Activated CD4-positive, alpha-beta T cell treated with anti-CD3 and anti-CD28 coated beads for 36 hours (primary cell): ENCODE measurements around the gene KRT79. TPM values are rescaled to one million over a fixed set of nuclear protein-coding genes. Genes with fewer than 3 reads are reported as not detected.
"Not testable (repeated sequence)": the region's sequence is repeated elsewhere in the genome, so short reads cannot be mapped to it uniquely, and the experiment has no call there.

Experiments used
- ATAC-seq: fragments of 200-7000 bp; cut with Tn5 transposase; one replicate; pipeline ENCODE4 v1.10.0; 2021; ENCODE audit warnings: mild to moderate bottlenecking, moderate library complexity
- CTCF ChIA-PET: fragments of 350-600 bp; sonication (Branson Sonifier 250); formaldehyde crosslinking; loops from one replicate; lab custom pipeline; 2021; ENCODE audit warnings: antibody characterized with exemption; lab: Charles Lee
- POLR2A ChIA-PET: fragments of 350-600 bp; sonication (Branson Sonifier 250); formaldehyde crosslinking; loops from one replicate; lab custom pipeline; 2021; ENCODE audit warnings: antibody characterized with exemption, inconsistent platforms; lab: Charles Lee
- DNase-seq: peaks from one replicate; pipeline ENCODE4 v3.0.0-alpha.2; 2020
- H3K27ac Mint-ChIP-seq: one replicate; pipeline ENCODE4 v1.8.0; 2021; ENCODE audit warnings: mixed read lengths
- H3K27me3 Mint-ChIP-seq: one replicate; pipeline ENCODE4 v1.8.0; 2021; ENCODE audit warnings: mixed read lengths
- H3K36me3 Mint-ChIP-seq: one replicate; pipeline ENCODE4 v1.8.0; 2021; ENCODE audit warnings: low read depth, mixed read lengths
- H3K4me1 Mint-ChIP-seq: one replicate; pipeline ENCODE4 v1.8.0; 2021; ENCODE audit warnings: mixed read lengths
- H3K4me3 Mint-ChIP-seq: one replicate; pipeline ENCODE4 v1.8.0; 2021; ENCODE audit warnings: mild to moderate bottlenecking, moderate library complexity, mixed read lengths
- H3K9me3 Mint-ChIP-seq: one replicate; pipeline ENCODE4 v1.8.0; 2021; ENCODE audit warnings: low read depth, mixed read lengths
- intact Hi-C, 2 experiments: fragments of 100-400 bp; cut with DNase I in 1 of 2; cut with micrococcal nuclease in 1 of 2; formaldehyde crosslinking; loops; one replicate each; pipeline versions ENCODE4 v1.14.2 to v1.15.1; 2022 to 2024; cut with DNase I, micrococcal nuclease
- total RNA-seq, 2 experiments: library from RNA; stranded (reverse); gene quantifications; one replicate each; pipeline ENCODE4 v1.2.3, GENCODE V29; 2021

KRT79 gene
- total RNA-seq, 2 experiments from 2014 or later, result 0.09 to 0.16 TPM

- ChIA-PET CTCF (no interaction called here), POLR2A (no interaction called here)
- intact Hi-C loops, result no loop called here
These were observed 34.5 kb downstream of the KRT79 start for GRCh38 chr12:52799505-52800211.

GRCh38 chr12:52798671-52799504 is 35.2 kb downstream of the KRT79 start:
- POLR2A ChIA-PET, result no interaction called here
- Mint-ChIP-seq H3K9me3 (no peaks in the 10 kb centered on the region), H3K4me3 (no peak overlapping the region), H3K27ac (no peak overlapping the region), H3K4me1 (peaks cover 8% of the 10 kb centered on the region), H3K36me3 (no peaks in the 10 kb centered on the region), H3K27me3 (no peaks in the 10 kb centered on the region)
- intact Hi-C loops, result no loop called here
- DNase-seq (no peak), ATAC-seq (no peak)
- CTCF ChIA-PET, result interaction anchor here (0.7 to 0.9 kb wide), 2 partner anchors 71 to 81 kb away, joined by 3 read pairs; no protein-coding TSS in a partner anchor

More at GRCh38 chr12:52799505-52800211, 34.5 kb downstream of the KRT79 start:
- H3K27me3 Mint-ChIP-seq, result no peaks in the 10 kb centered on the region
- H3K36me3 Mint-ChIP-seq, result no peaks in the 10 kb centered on the region
- no peak for DNase-seq
- peaks cover under 1% of the 10 kb centered on the region for H3K4me1 Mint-ChIP-seq
- ATAC-seq, result no peak
- no peak overlapping the region for H3K27ac Mint-ChIP-seq
- H3K4me3 Mint-ChIP-seq, result no peak overlapping the region
- no peaks in the 10 kb centered on the region for H3K9me3 Mint-ChIP-seq

GRCh38 chr12:52798003-52798670 is 36.0 kb downstream of the KRT79 start:
- Mint-ChIP-seq H3K27ac (no peak overlapping the region), H3K36me3 (no peaks in the 10 kb centered on the region), H3K9me3 (no peaks in the 10 kb centered on the region), H3K4me1 (peaks cover 9% of the 10 kb centered on the region), H3K4me3 (no peak overlapping the region), H3K27me3 (no peaks in the 10 kb centered on the region)
- DNase-seq (no peak), ATAC-seq (no peak)
- intact Hi-C loops, result no loop called here
- ChIA-PET CTCF (interaction anchor here (0.6 to 0.9 kb wide), 3 partner anchors 72 to 607 kb away, joined by 3 read pairs; partner anchors contain the start of gene KRT80), POLR2A (no interaction called here)

- POLR2A ChIA-PET, result no interaction called here
- CTCF ChIA-PET, result interaction anchor here (0.6 to 0.9 kb wide), 3 partner anchors 73 to 606 kb away, joined by 3 to 4 read pairs (median 3); partner anchors contain the start of gene KRT80
- Mint-ChIP-seq H3K9me3 (no peaks in the 10 kb centered on the region), H3K4me3 (no peak overlapping the region), H3K27ac (no peak overlapping the region), H3K36me3 (no peaks in the 10 kb centered on the region), H3K27me3 (no peaks in the 10 kb centered on the region), H3K4me1 (peaks cover 13% of the 10 kb centered on the region)
- DNase-seq (no peak), ATAC-seq (no peak)
- intact Hi-C loops, result no loop called here
These were observed 36.6 kb downstream of the KRT79 start for GRCh38 chr12:52797529-52797894.

GRCh38 chr12:52796839-52797528 is 37.1 kb downstream of the KRT79 start:
- intact Hi-C loops, result no loop called here
- H3K4me3 Mint-ChIP-seq, result no peak overlapping the region
- DNase-seq (no peak), ATAC-seq (no peak)
- no peaks in the 10 kb centered on the region for H3K27me3 Mint-ChIP-seq
- POLR2A ChIA-PET, result no interaction called here
- CTCF ChIA-PET, result interaction anchor here (0.9 to 1.6 kb wide), 2 partner anchors 74 to 183 kb away, joined by 4 read pairs; no protein-coding TSS in a partner anchor
- H3K27ac Mint-ChIP-seq, result no peak overlapping the region
- H3K4me1 Mint-ChIP-seq, result peaks cover 13% of the 10 kb centered on the region
- no peaks in the 10 kb centered on the region for H3K9me3 Mint-ChIP-seq
- H3K36me3 Mint-ChIP-seq, result no peaks in the 10 kb centered on the region

GRCh38 chr12:52796429-52796794 is 37.7 kb downstream of the KRT79 start:
- H3K36me3 Mint-ChIP-seq, result no peaks in the 10 kb centered on the region
- CTCF ChIA-PET, result interaction anchor here (0.7 to 1.6 kb wide), 3 partner anchors 74 to 207 kb away, joined by 3 to 4 read pairs (median 3); no protein-coding TSS in a partner anchor
- peaks cover 13% of the 10 kb centered on the region for H3K4me1 Mint-ChIP-seq
- intact Hi-C loops, result no loop called here
- no peak overlapping the region for H3K27ac Mint-ChIP-seq
- no peak overlapping the region for H3K4me3 Mint-ChIP-seq
- H3K27me3 Mint-ChIP-seq, result peaks cover 2% of the 10 kb centered on the region
- DNase-seq (no peak), ATAC-seq (no peak)
- POLR2A ChIA-PET, result no interaction called here
- no peaks in the 10 kb centered on the region for H3K9me3 Mint-ChIP-seq

- intact Hi-C loops, result no loop called here
- H3K4me1 Mint-ChIP-seq, result peaks cover 13% of the 10 kb centered on the region
- DNase-seq, result no peak
- H3K36me3 Mint-ChIP-seq, result no peaks in the 10 kb centered on the region
- H3K9me3 Mint-ChIP-seq, result no peaks in the 10 kb centered on the region
- no peak within 1 kb of the TSS for H3K4me3 Mint-ChIP-seq
- ATAC-seq, result no peak
- ChIA-PET CTCF (interaction anchor here (0.7 to 1.6 kb wide), 4 partner anchors 70 to 206 kb away, joined by 3 to 4 read pairs (median 4); no protein-coding TSS in a partner anchor), POLR2A (no interaction called here)
- H3K27ac Mint-ChIP-seq, result no peak within 1 kb of the TSS
- H3K27me3 Mint-ChIP-seq, result peaks cover 2% of the 10 kb centered on the region
These were observed 38.2 kb downstream of the KRT79 start, which contains the start of gene KRT3 for GRCh38 chr12:52795694-52796428. Gene KRT3 (minus strand): TSS chr12:52796117. CDS start chr12:52796042, 75 bp downstream.

- H3K4me3 Mint-ChIP-seq, POLR2A ChIA-PET, H3K9me3 Mint-ChIP-seq, H3K27me3 Mint-ChIP-seq, ATAC-seq, H3K36me3 Mint-ChIP-seq, intact Hi-C loops, DNase-seq, H3K27ac Mint-ChIP-seq: not testable (repeated sequence)
- H3K4me1 Mint-ChIP-seq, result peaks cover 14% of the 10 kb centered on the region
- CTCF ChIA-PET, result interaction anchor here (0.7 to 1.6 kb wide), 2 partner anchors 69 to 75 kb away, joined by 4 read pairs; no protein-coding TSS in a partner anchor
These were observed 38.8 kb downstream of the KRT79 start for GRCh38 chr12:52795332-52795674.

- Mint-ChIP-seq H3K27me3 (peaks cover 11% of the 10 kb centered on the region), H3K9me3 (no peaks in the 10 kb centered on the region), H3K36me3 (no peaks in the 10 kb centered on the region), H3K27ac (no peak overlapping the region), H3K4me3 (no peak overlapping the region), H3K4me1 (peaks cover 17% of the 10 kb centered on the region)
- ChIA-PET POLR2A (no interaction called here), CTCF (interaction anchor here (0.6 to 1.0 kb wide), 3 partner anchors 16 to 69 kb away, joined by 3 to 4 read pairs (median 3); no protein-coding TSS in a partner anchor)
- ATAC-seq, result peak; percentile 63
- intact Hi-C loops, result no loop called here
- DNase-seq, result no peak
These were observed 39.4 kb downstream of the KRT79 start for GRCh38 chr12:52794479-52795331.
